IMR-90 (cell line): ENCODE data around the gene CATSPERB. TPM values are rescaled to one million over a fixed set of nuclear protein-coding genes. Genes with fewer than 3 reads are reported as not detected.

ENCODE experiments used
- ATAC-seq: fragments of 200-7000 bp; cut with Tn5 transposase; 2 replicates; pipeline ENCODE4 v1.9.1; 2020; ENCODE audit warnings: low read depth, mild to moderate bottlenecking, moderate library complexity
- BruUV-seq: library from RNA; stranded (reverse); fragments of 400-500 nt; replicated peaks from 2 replicates; lab custom pipeline; 2021; lab: Mats Ljungman, UMichigan
- CTCF ChIA-PET: fragments of 300-600 bp; formaldehyde crosslinking; extraction: SDS; loops from one replicate; lab custom pipeline; 2021; ENCODE audit warnings: antibody characterized with exemption; lab: Yijun Ruan, JAX
- POLR2A ChIA-PET: fragments of 300-600 bp; sonication (Branson Sonifier 250); formaldehyde crosslinking; loops from one replicate; lab custom pipeline; 2022; ENCODE audit warnings: antibody characterized with exemption; ENCODE audit not compliant: unreplicated experiment; lab: Charles Lee
- DNase-seq: peaks from one replicate; pipeline ENCODE4 v3.0.0; 2013
- H2AFZ ChIP-seq: replicated peaks from 2 replicates; pipeline ENCODE3; 2013; ENCODE audit warnings: low read length, mild to moderate bottlenecking; ENCODE audit not compliant: poor library complexity
- H2AK5ac ChIP-seq: 2 replicates; pipeline ENCODE4 v1.6.1; 2013; ENCODE audit warnings: low read depth, low read length, inconsistent platforms
- H2AK9ac ChIP-seq: replicated peaks from 2 replicates; pipeline ENCODE3; 2013; ENCODE audit warnings: mild to moderate bottlenecking, low read depth, low read length, moderate library complexity; ENCODE audit not compliant: poor library complexity
- H2BK120ac ChIP-seq: 2 replicates; pipeline ENCODE4 v1.6.1; 2013; ENCODE audit warnings: low read depth, low read length, inconsistent platforms
- H2BK15ac ChIP-seq: 3 replicates; pipeline ENCODE4 v1.6.1; 2013; ENCODE audit warnings: low read depth, low read length, inconsistent platforms
- H2BK20ac ChIP-seq: 2 replicates; pipeline ENCODE4 v1.6.1; 2013; ENCODE audit warnings: low read depth, mild to moderate bottlenecking, inconsistent platforms, low read length, moderate library complexity
- H2BK5ac ChIP-seq: 2 replicates; pipeline ENCODE4 v1.6.1; 2013; ENCODE audit warnings: mild to moderate bottlenecking, low read depth, low read length, inconsistent platforms; ENCODE audit not compliant: poor library complexity, severe bottlenecking
- H3K14ac ChIP-seq: replicated peaks from 2 replicates; pipeline ENCODE4 v1.6.1; 2013; ENCODE audit warnings: low read depth, low read length, inconsistent platforms
- H3K18ac ChIP-seq: 2 replicates; pipeline ENCODE4 v1.6.1; 2013; ENCODE audit warnings: low read depth, low read length, control low read depth
- H3K23ac ChIP-seq: 2 replicates; pipeline ENCODE4 v1.6.1; 2013; ENCODE audit warnings: low read depth, low read length, inconsistent platforms
- H3K27ac ChIP-seq: 2 replicates; pipeline ENCODE4 v1.5.1; 2013; ENCODE audit warnings: mild to moderate bottlenecking, control low read depth, low read length; ENCODE audit not compliant: insufficient read depth
- H3K27me3 ChIP-seq: 2 replicates; pipeline ENCODE4 v1.6.1; 2013; ENCODE audit warnings: low read length; ENCODE audit not compliant: control insufficient read depth, insufficient read depth
- H3K36me3 ChIP-seq: 2 replicates; pipeline ENCODE4 v1.6.1; 2013; ENCODE audit warnings: low read length, mixed read lengths; ENCODE audit not compliant: control insufficient read depth, insufficient read depth
- H3K4ac ChIP-seq: 2 replicates; pipeline ENCODE4 v1.6.1; 2013; ENCODE audit warnings: low read depth, low read length, inconsistent platforms
- H3K4me1 ChIP-seq: 2 replicates; pipeline ENCODE4 v1.6.1; 2013; ENCODE audit warnings: low read length, mixed read lengths; ENCODE audit not compliant: control insufficient read depth, insufficient read depth
- H3K4me2 ChIP-seq: 2 replicates; pipeline ENCODE4 v1.6.1; 2013; ENCODE audit warnings: low read depth, mild to moderate bottlenecking, control low read depth, low read length, moderate library complexity
- H3K4me3 ChIP-seq: 2 replicates; pipeline ENCODE4 v1.5.1; 2013; ENCODE audit warnings: low read depth, mild to moderate bottlenecking, control low read depth, low read length, moderate library complexity; ENCODE audit not compliant: insufficient read depth
- H3K56ac ChIP-seq: 2 replicates; pipeline ENCODE4 v1.6.1; 2013; ENCODE audit warnings: low read length, inconsistent platforms; ENCODE audit not compliant: insufficient read depth; ENCODE audit errors: extremely low read depth
- H3K79me1 ChIP-seq, 2 experiments: 2 replicates each; pipeline ENCODE4 v1.6.1; 2013; ENCODE audit warnings: low read length in 2 of 2, inconsistent platforms in 1 of 2, low read depth in 1 of 2
- H3K9ac ChIP-seq: 2 replicates; pipeline ENCODE4 v1.6.1; 2013; ENCODE audit warnings: low read depth, low read length, control low read depth
- H3K9me1 ChIP-seq: 2 replicates; pipeline ENCODE4 v1.6.1; 2013; ENCODE audit warnings: low read length, inconsistent platforms; ENCODE audit not compliant: insufficient read depth
- H3K9me3 ChIP-seq: 2 replicates; pipeline ENCODE4 v1.6.1; 2013; ENCODE audit warnings: low read length; ENCODE audit not compliant: control insufficient read depth, insufficient read depth
- H4K20me1 ChIP-seq: 2 replicates; pipeline ENCODE4 v1.6.1; 2013; ENCODE audit warnings: low read length, inconsistent platforms; ENCODE audit not compliant: insufficient read depth
- H4K5ac ChIP-seq: 2 replicates; pipeline ENCODE4 v1.6.1; 2013; ENCODE audit warnings: mild to moderate bottlenecking, low read depth, low read length, control low read depth
- H4K8ac ChIP-seq, 2 experiments: 2 replicates each; pipeline ENCODE4 v1.6.1; 2013; ENCODE audit warnings: low read depth in 2 of 2, low read length in 2 of 2, control low read depth in 1 of 2, inconsistent platforms in 1 of 2
- H4K91ac ChIP-seq: 2 replicates; pipeline ENCODE4 v1.6.1; 2013; ENCODE audit warnings: low read depth, low read length, inconsistent platforms; ENCODE audit not compliant: insufficient read depth
- BHLHE40 ChIP-seq: fragments of 150-350 bp; IDR thresholded peaks from 2 replicates; pipeline ENCODE4 v1.6.1; 2016; ENCODE audit warnings: mild to moderate bottlenecking, low read depth, low read length
- CEBPB ChIP-seq: IDR thresholded peaks from 2 replicates; pipeline ENCODE4 v1.6.1; 2012; ENCODE audit warnings: low read depth, low read length, improper control_type of control experiment
- CHD1 ChIP-seq: IDR thresholded peaks from 2 replicates; pipeline ENCODE4 v1.6.1; 2012; ENCODE audit warnings: low read depth, low read length, improper control_type of control experiment
- CTCF ChIP-seq: conservative IDR thresholded peaks from 2 replicates; pipeline ENCODE4 v1.5.1; 2012; ENCODE audit warnings: mild to moderate bottlenecking, low read depth, low read length, improper control_type of control experiment
- ELK1 ChIP-seq: fragments of 150-350 bp; IDR thresholded peaks from 2 replicates; pipeline ENCODE4 v1.6.1; 2016; ENCODE audit warnings: low read depth, mild to moderate bottlenecking, low read length, moderate library complexity, borderline replicate concordance
- FOS ChIP-seq: fragments of 150-350 bp; IDR thresholded peaks from 2 replicates; pipeline ENCODE4 v1.6.1; 2016; ENCODE audit warnings: low read depth, low read length
- MAFK ChIP-seq: IDR thresholded peaks from 2 replicates; pipeline ENCODE4 v1.6.1; 2012; ENCODE audit warnings: low read depth, low read length, improper control_type of control experiment
- MAZ ChIP-seq: IDR thresholded peaks from 2 replicates; pipeline ENCODE4 v1.6.1; 2012; ENCODE audit warnings: low read depth, mild to moderate bottlenecking, low read length, improper control_type of control experiment, moderate library complexity, borderline replicate concordance
- MXI1 ChIP-seq: IDR thresholded peaks from 2 replicates; pipeline ENCODE4 v1.6.1; 2012; ENCODE audit warnings: low read depth, mild to moderate bottlenecking, low read length, moderate library complexity, borderline replicate concordance
- NFE2L2 ChIP-seq: fragments of 150-350 bp; IDR thresholded peaks from 2 replicates; pipeline ENCODE4 v1.6.1; 2016; ENCODE audit warnings: low read depth, mild to moderate bottlenecking, low read length
- POLR2A ChIP-seq: IDR thresholded peaks from 2 replicates; pipeline ENCODE4 v1.6.1; 2012; ENCODE audit warnings: mild to moderate bottlenecking, low read depth, low read length
- RAD21 ChIP-seq: IDR thresholded peaks from 2 replicates; pipeline ENCODE4 v1.6.1; 2012; ENCODE audit warnings: low read length, improper control_type of control experiment
- RCOR1 ChIP-seq: IDR thresholded peaks from 2 replicates; pipeline ENCODE4 v1.6.1; 2012; ENCODE audit warnings: mild to moderate bottlenecking, low read length, improper control_type of control experiment; ENCODE audit not compliant: insufficient replicate concordance
- RFX5 ChIP-seq: IDR thresholded peaks from 2 replicates; pipeline ENCODE4 v1.8.0; 2012; ENCODE audit warnings: low read depth, mild to moderate bottlenecking, low read length, moderate library complexity
- SMC3 ChIP-seq: fragments of 150-350 bp; IDR thresholded peaks from 2 replicates; pipeline ENCODE4 v1.6.1; 2016; ENCODE audit warnings: low read depth, mild to moderate bottlenecking, antibody characterized with exemption, low read length, moderate library complexity
- whole genome bisulfite sequencing, 2 experiments: methylation state at CpG; one replicate each; pipeline versions ENCODE4 v1.1.5 to v1.1.7; 2013; ENCODE audit warnings: missing lambda C conversion rate in 2 of 2; ENCODE audit not compliant: insufficient read length in 1 of 2; ENCODE audit errors: extremely low coverage in 2 of 2; 5-methylcytosine and 5-hydroxymethylcytosine counted together
- dilution Hi-C: fragments of 300-500 bp; cut with HindIII; formaldehyde crosslinking; loops from one replicate; pipeline ENCODE4 v1.14.3; 2018; ENCODE audit warnings: low sequenced_read_pairs; ENCODE audit not compliant: unreplicated experiment
- in situ Hi-C: fragments of 300-500 bp; cut with MboI; formaldehyde crosslinking; loops from 3 replicates; pipeline ENCODE4 v1.14.3; 2019; ENCODE audit warnings: low sequenced_read_pairs, inconsistent platforms, mixed read lengths
- intact Hi-C: fragments of 100-400 bp; cut with micrococcal nuclease; formaldehyde crosslinking; loops from 2 replicates; pipeline ENCODE4 v1.10.0; 2022
- polyA plus RNA-seq, 3 experiments: library from polyadenylated mRNA; depleted of rRNA; stranded (reverse); fragments of >200 nt; gene quantifications; 2 replicates each; pipeline ENCODE4 v1.2.3, GENCODE V29; 2012; ENCODE audit warnings: low replicate concordance in 1 of 3
- total RNA-seq: library from RNA; depleted of rRNA; stranded (reverse); fragments of >200 nt; gene quantifications from 2 replicates; pipeline ENCODE4 v1.2.3, GENCODE V29; 2012
- TF ChIP-seq, protein P1 (sequence below): fragments of 150-350 bp; IDR thresholded peaks from 2 replicates; pipeline ENCODE4 v1.6.1; 2017; ENCODE audit warnings: mild to moderate bottlenecking, antibody characterized with exemption, low read length, low read depth

Gene CATSPERB
- total and polyA plus RNA-seq, 2 of the 4 experiments (the other 2 are of a cell fraction): not detected

GRCh38 chr14:91548108-91548507 is 183.8 kb downstream of the CATSPERB start:
- Histone ChIP-seq H2AK9ac (no peak overlapping the region), H2BK120ac (no peak overlapping the region), H3K14ac (no peak overlapping the region), H2BK15ac (no peak overlapping the region), H2AK5ac (no peak overlapping the region), H4K8ac (no peak overlapping the region), H3K4me2 (no peak overlapping the region), H4K91ac (no peak overlapping the region), H4K5ac (no peak overlapping the region), H3K56ac (no peak overlapping the region), H2BK5ac (no peak overlapping the region), H3K9me1 (no peaks in the 10 kb centered on the region), H3K4me1 (no peaks in the 10 kb centered on the region), H3K9me3 (no peaks in the 10 kb centered on the region), H4K20me1 (no peaks in the 10 kb centered on the region), H3K4me3 (no peak overlapping the region), H3K23ac (no peak overlapping the region), H2AFZ (no peak overlapping the region), H3K27me3 (no peaks in the 10 kb centered on the region), H3K4ac (no peak overlapping the region), H3K27ac (no peak overlapping the region), H3K36me3 (no peaks in the 10 kb centered on the region), H2BK20ac (no peak overlapping the region), H3K9ac (no peak overlapping the region), H3K79me1 (no peaks in the 10 kb centered on the region), H3K18ac (no peak overlapping the region)
- ATAC-seq (no peak), DNase-seq (no peak)
- in situ Hi-C loops (no loop called here), intact Hi-C loops (no loop called here), dilution Hi-C loops (no loop called here)
- no TSS peak for BruUV-seq
- ChIA-PET POLR2A (no interaction called here), CTCF (no interaction called here)
- TF ChIP-seq SMC3 (no peak), CHD1 (no peak), NFE2L2 (no peak), POLR2A (no peak), RAD21 (no peak), FOS (no peak), BHLHE40 (no peak), CEBPB (no peak), MAZ (no peak), RCOR1 (no peak), MAFK (no peak), CTCF (no peak), ELK1 (no peak), MXI1 (no peak), RFX5 (no peak)
- TF ChIP-seq, protein P1, sequence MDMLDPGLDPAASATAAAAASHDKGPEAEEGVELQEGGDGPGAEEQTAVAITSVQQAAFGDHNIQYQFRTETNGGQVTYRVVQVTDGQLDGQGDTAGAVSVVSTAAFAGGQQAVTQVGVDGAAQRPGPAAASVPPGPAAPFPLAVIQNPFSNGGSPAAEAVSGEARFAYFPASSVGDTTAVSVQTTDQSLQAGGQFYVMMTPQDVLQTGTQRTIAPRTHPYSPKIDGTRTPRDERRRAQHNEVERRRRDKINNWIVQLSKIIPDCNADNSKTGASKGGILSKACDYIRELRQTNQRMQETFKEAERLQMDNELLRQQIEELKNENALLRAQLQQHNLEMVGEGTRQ: no peak
- WGBS, 2 experiments: no CpG with 5 or more reads among the region's 3 CpGs
